Fibroblast of villous mesenchyme (primary cell): ENCODE data around the gene JCAD. TPM values are rescaled to one million over a fixed set of nuclear protein-coding genes. Genes with fewer than 3 reads are reported as not detected.

Experiments
- DNase-seq: peaks from one replicate; pipeline ENCODE4 v3.0.0-alpha.2; 2010; ENCODE audit warnings: low read depth
- H3K4me3 ChIP-seq: 2 replicates; pipeline ENCODE4 v1.5.1; 2011; ENCODE audit warnings: low read depth, mild to moderate bottlenecking, low read length
- total RNA-seq: library from RNA; depleted of rRNA; stranded (reverse); fragments of >200 nt; gene quantifications from 2 replicates; pipeline ENCODE4 v1.2.3, GENCODE V29; 2012
- TF ChIP-seq, protein P1 (sequence below): IDR thresholded peaks from 2 replicates; pipeline ENCODE4 v1.5.1; 2012; ENCODE audit warnings: low read depth, mild to moderate bottlenecking, low read length; ENCODE audit not compliant: insufficient read depth

The JCAD gene
- total RNA-seq, 1 donor: 7.8 TPM

DNA sequence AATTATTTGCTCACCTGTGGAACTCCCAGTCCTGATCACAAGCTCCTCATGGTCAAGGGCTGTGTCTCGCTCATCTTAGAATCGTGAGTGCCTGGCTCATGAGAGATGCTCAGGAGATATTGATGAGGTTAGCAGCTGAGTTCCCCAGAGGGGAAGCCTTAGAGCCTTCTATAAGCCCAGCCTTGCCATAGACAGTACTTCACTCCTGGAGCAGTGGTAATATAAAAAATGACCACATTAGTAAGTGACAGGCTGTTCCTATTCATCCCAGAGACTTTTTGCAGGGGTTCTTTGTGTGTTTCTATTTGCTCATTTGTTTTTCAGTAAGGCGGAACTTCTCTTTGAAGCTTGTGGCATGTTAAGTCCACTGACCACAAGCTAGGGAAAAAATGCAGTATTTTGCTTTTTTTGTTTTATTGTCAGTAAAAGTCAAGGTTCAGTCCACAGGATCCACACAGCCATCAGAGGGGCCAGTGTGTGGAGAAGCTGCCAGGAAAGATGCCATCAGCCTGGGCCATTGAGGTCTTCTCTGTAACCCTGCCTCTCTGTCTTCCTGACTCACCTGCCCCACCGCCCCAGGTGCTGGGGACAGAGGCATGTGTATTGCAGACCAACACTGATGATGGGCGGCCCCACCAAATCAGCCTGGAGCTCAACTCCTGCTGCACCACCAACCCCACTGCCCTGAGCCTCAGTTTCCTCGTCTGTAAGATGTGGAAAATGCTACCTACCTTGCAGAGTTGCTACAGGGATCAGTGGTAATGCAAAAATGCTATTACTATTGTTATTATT, 36.4 kb upstream of the JCAD start:
- H3K4me3 ChIP-seq: no peak overlapping the region
- DNase-seq: no peak
- TF ChIP-seq, protein P1, sequence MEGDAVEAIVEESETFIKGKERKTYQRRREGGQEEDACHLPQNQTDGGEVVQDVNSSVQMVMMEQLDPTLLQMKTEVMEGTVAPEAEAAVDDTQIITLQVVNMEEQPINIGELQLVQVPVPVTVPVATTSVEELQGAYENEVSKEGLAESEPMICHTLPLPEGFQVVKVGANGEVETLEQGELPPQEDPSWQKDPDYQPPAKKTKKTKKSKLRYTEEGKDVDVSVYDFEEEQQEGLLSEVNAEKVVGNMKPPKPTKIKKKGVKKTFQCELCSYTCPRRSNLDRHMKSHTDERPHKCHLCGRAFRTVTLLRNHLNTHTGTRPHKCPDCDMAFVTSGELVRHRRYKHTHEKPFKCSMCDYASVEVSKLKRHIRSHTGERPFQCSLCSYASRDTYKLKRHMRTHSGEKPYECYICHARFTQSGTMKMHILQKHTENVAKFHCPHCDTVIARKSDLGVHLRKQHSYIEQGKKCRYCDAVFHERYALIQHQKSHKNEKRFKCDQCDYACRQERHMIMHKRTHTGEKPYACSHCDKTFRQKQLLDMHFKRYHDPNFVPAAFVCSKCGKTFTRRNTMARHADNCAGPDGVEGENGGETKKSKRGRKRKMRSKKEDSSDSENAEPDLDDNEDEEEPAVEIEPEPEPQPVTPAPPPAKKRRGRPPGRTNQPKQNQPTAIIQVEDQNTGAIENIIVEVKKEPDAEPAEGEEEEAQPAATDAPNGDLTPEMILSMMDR: no peak

DNA sequence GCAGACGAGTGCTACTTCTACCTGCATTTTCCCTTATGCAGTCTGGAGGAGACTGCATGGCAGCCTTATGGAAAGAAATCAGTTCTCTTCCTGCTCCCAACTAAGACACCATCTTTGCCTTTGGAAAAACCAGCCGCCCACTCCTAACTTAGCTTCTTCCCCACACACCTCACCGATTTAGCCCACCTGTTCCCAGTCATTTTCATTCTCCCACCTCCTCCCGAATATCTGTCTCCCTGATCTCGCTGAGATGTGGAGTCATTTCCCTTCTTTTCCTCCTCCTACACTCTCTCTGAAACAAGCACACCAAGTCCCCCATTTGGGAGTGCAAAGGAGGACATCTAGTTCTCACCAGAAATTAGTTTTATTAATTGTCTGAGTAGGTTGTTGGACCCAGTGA, 35.2 kb upstream of the JCAD start:
- DNase-seq: no peak
- TF ChIP-seq, protein P1: no peak
- no peak overlapping the region for H3K4me3 ChIP-seq

DNA sequence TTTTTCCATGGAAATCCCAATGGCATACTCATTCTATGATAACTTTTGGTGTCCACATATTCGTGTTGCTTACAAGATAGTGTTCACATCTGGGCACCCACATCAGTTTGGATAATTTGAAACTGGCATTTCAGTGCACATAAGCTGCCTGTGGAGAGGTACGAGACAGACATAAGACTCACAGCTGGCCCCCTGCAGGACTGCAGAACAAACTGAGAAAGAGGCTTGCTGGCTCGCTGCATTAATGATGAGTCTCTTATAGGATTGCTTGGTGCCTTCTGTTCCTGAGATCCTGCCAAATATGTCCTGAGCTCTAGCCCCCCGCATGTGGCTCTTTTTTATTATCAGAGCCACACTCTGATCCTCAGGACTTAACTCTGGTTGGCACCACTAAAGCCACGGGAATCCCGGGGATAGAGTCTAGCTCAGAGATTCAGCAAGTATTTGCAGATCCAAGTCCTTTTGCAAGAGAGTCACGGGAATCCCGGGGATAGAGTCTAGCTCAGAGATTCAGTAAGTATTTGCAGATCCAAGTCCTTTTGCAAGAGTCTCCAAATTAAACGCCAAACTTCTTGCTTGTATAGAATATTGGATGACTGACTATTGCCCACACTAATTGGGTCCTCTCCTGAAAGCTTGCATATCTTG, 34.0 kb upstream of the JCAD start:
- no peak for DNase-seq
- TF ChIP-seq, protein P1: peak; percentile 12
- no peak overlapping the region for H3K4me3 ChIP-seq

DNA sequence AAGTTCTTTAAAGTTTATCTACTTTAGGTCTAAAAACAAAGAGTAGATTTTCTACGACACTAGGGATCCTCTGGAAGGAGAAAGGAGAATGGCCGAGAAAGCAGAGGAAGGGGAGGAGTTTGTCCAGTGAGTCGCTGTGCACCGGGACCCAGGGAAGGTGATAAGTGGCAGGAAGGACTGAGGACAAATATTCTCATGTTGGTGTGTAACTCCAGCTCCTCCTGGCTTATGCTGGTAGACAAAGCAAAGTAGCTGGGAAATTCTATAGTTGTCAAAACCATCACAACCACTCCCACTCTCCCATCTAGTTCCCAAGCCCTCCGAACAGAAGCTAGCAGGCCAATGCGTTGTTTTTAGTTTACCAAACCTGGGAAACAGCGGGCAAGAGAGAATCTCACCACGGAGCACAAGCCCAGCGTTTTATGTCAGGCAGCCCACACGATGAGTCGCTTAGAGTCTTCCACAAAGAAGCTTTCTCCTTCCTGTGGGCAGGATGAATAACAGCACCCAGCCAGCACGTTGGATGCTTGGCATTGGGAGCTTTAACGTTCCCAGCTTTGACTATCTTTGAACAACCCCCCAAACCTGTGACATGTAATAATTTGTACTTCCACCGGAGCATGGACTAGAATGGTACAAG, 32.9 kb upstream of the JCAD start:
- DNase-seq: no peak
- H3K4me3 ChIP-seq: no peak overlapping the region
- TF ChIP-seq, protein P1: no peak

DNA sequence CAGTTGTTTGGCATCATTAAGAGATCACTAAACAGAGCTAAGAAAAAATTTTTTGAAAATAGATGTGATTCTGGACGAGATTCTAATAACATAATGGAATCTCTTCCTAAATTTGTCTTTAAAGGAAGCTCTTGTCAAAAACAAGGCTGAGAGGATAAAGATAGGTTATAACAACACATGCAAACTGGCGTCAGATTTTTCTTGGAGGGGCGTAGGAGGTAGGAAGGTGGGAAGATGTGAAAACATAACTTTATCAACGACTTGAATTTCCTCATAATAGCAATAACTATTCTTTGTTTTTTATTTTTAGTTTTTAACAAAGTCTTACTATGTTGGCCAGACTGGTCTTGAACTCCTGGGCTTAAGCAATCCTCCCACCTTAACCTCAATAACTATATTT, 31.8 kb upstream of the JCAD start:
- TF ChIP-seq, protein P1: no peak
- no peak for DNase-seq
- no peak overlapping the region for H3K4me3 ChIP-seq

DNA sequence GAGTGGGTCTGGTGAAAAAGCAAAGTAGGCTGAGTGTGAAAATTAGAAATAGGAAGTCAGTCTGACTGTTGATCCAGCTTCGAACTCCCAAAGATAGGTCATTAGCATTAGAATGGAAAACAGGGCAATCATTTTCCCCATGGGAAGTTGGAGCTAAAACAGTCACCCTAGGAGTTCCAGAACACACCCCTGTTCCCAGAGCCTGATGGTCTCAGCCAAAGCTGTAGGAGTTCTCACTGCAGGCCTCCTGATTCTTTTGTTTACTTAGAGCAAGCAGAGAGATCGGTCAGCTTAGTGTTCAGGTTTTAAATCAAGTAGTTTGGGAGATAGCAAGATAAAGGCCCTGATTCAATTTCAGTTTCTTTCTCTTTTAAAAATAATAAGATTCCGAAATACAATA, 28.8 kb upstream of the JCAD start:
- TF ChIP-seq, protein P1: no peak
- peak; percentile 16 for DNase-seq
- H3K4me3 ChIP-seq: no peak overlapping the region
